ENCODE results near the gene SPAST. TPM values are rescaled to one million over a fixed set of nuclear protein-coding genes. Genes with fewer than 3 reads are reported as not detected.

The SPAST gene
- total and polyA plus RNA-seq, 2 of the 13 experiments (the other 11 are each of a cell fraction or from before 2014, with no cell fraction given): 11.5 to 40.4 TPM

DNA sequence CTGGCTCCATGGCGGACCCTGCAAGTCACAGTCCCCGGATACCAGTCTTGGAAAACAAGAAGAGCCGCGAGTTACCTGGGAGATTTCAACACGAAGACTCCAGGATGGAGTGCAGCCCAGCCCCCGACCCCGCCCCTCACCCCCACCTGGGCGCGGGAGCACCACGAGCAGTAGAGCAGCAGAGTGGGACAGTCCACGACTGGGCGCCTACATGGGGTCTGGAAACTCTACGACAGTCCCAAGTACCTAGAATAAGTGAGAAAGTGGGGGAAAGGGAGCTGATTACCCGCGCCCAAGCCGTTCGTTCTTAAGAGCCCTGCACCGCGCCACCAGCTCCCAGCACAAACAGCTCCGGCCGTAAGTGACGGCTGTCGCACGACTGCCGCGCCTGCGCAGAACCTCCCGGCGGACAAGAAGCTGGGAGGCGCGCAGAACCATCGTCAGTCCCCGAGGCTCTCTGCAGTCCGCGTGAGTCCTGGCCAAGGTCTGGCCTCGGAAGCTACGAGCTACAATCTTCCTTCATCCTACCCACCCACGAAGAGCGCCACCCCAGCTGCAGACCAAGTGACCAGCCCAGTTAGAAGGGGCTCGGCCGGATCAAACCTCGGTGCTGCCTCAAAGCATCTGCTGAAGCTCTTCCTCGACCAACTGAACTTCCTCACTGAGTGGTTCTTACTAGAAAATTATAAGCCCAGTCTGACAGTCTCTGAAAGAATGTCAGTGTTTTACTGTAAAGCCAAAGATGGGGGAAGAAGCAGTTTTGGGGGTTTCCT lies 23.7 kb upstream of the SPAST start, which contains the start of gene DPY30:
DPY30 (minus strand) TSS at position 359 of the 773 bp plus-strand sequence; CDS start at position 10, 349 bp downstream.
- BruUV-seq (replicated peaks): no TSS peak
- H3K9ac ChIP-seq (ENCODE audit: insufficient read depth, low read depth, low read length): peak within 1 kb of the TSS; percentile 67
- peak; percentile 91 for DNase-seq (ENCODE audit: low spot score)
- peaks cover 9% of the 10 kb centered on the region for H3K79me2 ChIP-seq (ENCODE audit: insufficient read depth, low read length)
- in situ Hi-C loops (cut with HindIII; ENCODE audit: extremely low pct_ligation_motif_present, low pct_unique_long_range_greater_than_20kb) (no loop called here), intact Hi-C loops (cut with micrococcal nuclease; ENCODE audit: unreplicated experiment) (loop anchor here (1.0 to 2.0 kb wide), 2 partner anchors 24 to 33 kb away; partner anchors contain the start of gene SPAST)
- peak within 1 kb of the TSS; percentile 78 for H3K4me2 ChIP-seq (ENCODE audit: low read depth, low read length)
- peak; percentile 95 for ATAC-seq
- H3K36me3 ChIP-seq (replicated peaks in 1 of 2; ENCODE audit: control insufficient read depth in 1 of 2, insufficient read depth in 2 of 2, low read length in 2 of 2): no peaks in the 10 kb centered on the region
- H3K4me3 ChIP-seq (replicated peaks in 1 of 3; ENCODE audit: insufficient read depth in 1 of 3, low read depth in 2 of 3, low read length in 3 of 3): peak within 1 kb of the TSS; percentile 72 to 96 (median 84)
- no peaks in the 10 kb centered on the region; a peak in 1 of 5 replicates for H3K27me3 ChIP-seq (ENCODE audit: control insufficient read depth in 1 of 2, insufficient read depth in 2 of 2, low read length in 2 of 2)
- no peaks in the 10 kb centered on the region for H3K9me3 ChIP-seq (ENCODE audit: low read length)
- no peaks in the 10 kb centered on the region for H4K20me1 ChIP-seq (ENCODE audit: insufficient read depth, low read length)
- POLR2A ChIA-PET: interaction anchor here (0.7 to 8.1 kb wide), 24 partner anchors 9 to 588 kb away, joined by 3 to 146 read pairs (median 5); partner anchors contain the start of genes MEMO1, SLC30A6, SPAST and TTC27
- peak; percentile 80 for FAIRE-seq
- H3K4me1 ChIP-seq (ENCODE audit: insufficient read depth, low read length): peaks cover 21% of the 10 kb centered on the region
- H3K27ac ChIP-seq (ENCODE audit: extremely low read length, insufficient read depth, low read length): peak within 1 kb of the TSS; percentile 65
- peak within 1 kb of the TSS; percentile 73 for H2AFZ ChIP-seq (ENCODE audit: low read length)
- WGBS (ENCODE audit: low lambda C conversion rate): 0% methylated on average over 31 of the region's 43 CpGs
- CTCF ChIA-PET (ENCODE audit: low intra/inter-chr PET ratio, low total read pairs): no interaction called here
- TF ChIP-seq CSRNP2 (CRISPR knock-in tag; conservative IDR thresholded peaks at IDR 0.05; ENCODE audit: low read depth) (no peak), ZNF644 (CRISPR knock-in tag; IDR thresholded peaks at IDR 0.05; ENCODE audit: low read depth) (peak; percentile 10; the same call in 1 of the 2 replicates), ZNF225 (CRISPR knock-in tag; IDR thresholded peaks at IDR 0.05) (peak; percentile 92), NBN (conservative IDR thresholded peaks at IDR 0.05) (no peak), FOXC1 (CRISPR knock-in tag; IDR thresholded peaks at IDR 0.05; ENCODE audit: borderline replicate concordance) (no peak; the same call in 1 of the 2 replicates), FOXK1 (CRISPR knock-in tag; IDR thresholded peaks at IDR 0.05; ENCODE audit: borderline replicate concordance, low read depth) (peak; percentile 81; the same call in 1 of the 2 replicates), CCAR2 (optimal IDR thresholded peaks at IDR 0.05; ENCODE audit: low read depth, low read length) (no peak), HDAC2 (CRISPR knock-in tag; IDR thresholded peaks at IDR 0.05) (peak; percentile 86), ZBTB20 (CRISPR knock-in tag; IDR thresholded peaks at IDR 0.05; ENCODE audit: borderline replicate concordance, low read depth) (peak; percentile 87; the same call in 1 of the 2 replicates), ZNF530 (CRISPR knock-in tag; IDR thresholded peaks at IDR 0.05; ENCODE audit: low read depth) (no peak), MTA3 (CRISPR knock-in tag; IDR thresholded peaks at IDR 0.05) (no peak), GATA4 (IDR thresholded peaks at IDR 0.05; ENCODE audit: borderline replicate concordance, low read depth) (peak; percentile 89), SMYD3 (CRISPR knock-in tag; IDR thresholded peaks at IDR 0.05) (peak; percentile 61; the same call in 1 of the 2 replicates), ZNF234 (CRISPR knock-in tag; conservative IDR thresholded peaks at IDR 0.05) (no peak), ATF7-NPFF (CRISPR knock-in tag; IDR thresholded peaks at IDR 0.05; ENCODE audit: low read depth) (peak; percentile 91), FOXP1 (IDR thresholded peaks at IDR 0.05) (no peak), FOXP1 (CRISPR knock-in tag; IDR thresholded peaks at IDR 0.05) (no peak), ZNF766 (CRISPR knock-in tag; IDR thresholded peaks at IDR 0.05; ENCODE audit: borderline replicate concordance) (peak; percentile 84; the same call in 1 of the 2 replicates), ZFP37 (CRISPR knock-in tag; IDR thresholded peaks at IDR 0.05; ENCODE audit: borderline replicate concordance) (peak; percentile 83), FLYWCH1 (CRISPR knock-in tag; IDR thresholded peaks at IDR 0.05) (no peak; the same call in 1 of the 2 replicates), ZNF816 (CRISPR knock-in tag; IDR thresholded peaks at IDR 0.05; ENCODE audit: borderline replicate concordance) (0 out of 2 replicates have a peak, but pooled peaks have one; percentile 69), ZNF773 (CRISPR knock-in tag; IDR thresholded peaks at IDR 0.05; ENCODE audit: borderline replicate concordance) (peak; percentile 92; the same call in 1 of the 2 replicates), TP53 (CRISPR knock-in tag; conservative IDR thresholded peaks at IDR 0.05) (peak; percentile 84; the same call in 1 of the 2 replicates)
- TF ChIP-seq, protein P1, sequence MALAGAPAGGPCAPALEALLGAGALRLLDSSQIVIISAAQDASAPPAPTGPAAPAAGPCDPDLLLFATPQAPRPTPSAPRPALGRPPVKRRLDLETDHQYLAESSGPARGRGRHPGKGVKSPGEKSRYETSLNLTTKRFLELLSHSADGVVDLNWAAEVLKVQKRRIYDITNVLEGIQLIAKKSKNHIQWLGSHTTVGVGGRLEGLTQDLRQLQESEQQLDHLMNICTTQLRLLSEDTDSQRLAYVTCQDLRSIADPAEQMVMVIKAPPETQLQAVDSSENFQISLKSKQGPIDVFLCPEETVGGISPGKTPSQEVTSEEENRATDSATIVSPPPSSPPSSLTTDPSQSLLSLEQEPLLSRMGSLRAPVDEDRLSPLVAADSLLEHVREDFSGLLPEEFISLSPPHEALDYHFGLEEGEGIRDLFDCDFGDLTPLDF (CRISPR knock-in tag; IDR thresholded peaks at IDR 0.05): peak; percentile 62

All from HepG2 (cell line).